Midbrain (tissue), 1 donor: ENCODE data around the gene CABCOCO1.
A peak's percentile ranks its signal among the peaks of the same experiment; 100 is the strongest.

Experiments used
- DNase-seq: peaks from one replicate; lab custom pipeline; 2025; lab: John Stamatoyannopoulos, UW

The CABCOCO1 gene

GRCh38 chr10:61754587-61755550 lies 92.1 kb downstream of the CABCOCO1 start:
- DNase-seq, result no peak

DNA sequence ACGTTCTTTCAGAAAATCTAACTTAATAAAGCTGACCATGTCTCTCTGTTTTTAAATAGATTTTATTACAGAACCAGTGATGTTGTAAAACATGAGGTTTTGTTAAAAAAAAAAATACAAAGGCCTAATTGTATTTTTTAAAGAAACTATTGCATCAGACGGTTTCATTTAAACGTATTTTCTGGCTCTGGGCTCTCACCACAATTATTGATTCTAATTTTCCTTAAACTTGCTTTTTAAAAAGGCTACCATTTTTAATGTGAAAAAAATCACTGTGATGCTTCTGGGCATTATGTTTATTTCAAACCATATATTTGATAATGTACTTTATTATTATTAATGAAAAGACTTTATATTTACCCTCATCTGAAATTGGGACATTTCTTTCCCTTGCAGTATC lies 94.3 kb downstream of the CABCOCO1 start:
- DNase-seq, result no peak

- no peak for DNase-seq
Observed at GRCh38 chr10:61757525-61758397, 95.0 kb downstream of the CABCOCO1 start.

- no peak for DNase-seq
Observed at GRCh38 chr10:61758433-61758832, 95.7 kb downstream of the CABCOCO1 start.

DNA sequence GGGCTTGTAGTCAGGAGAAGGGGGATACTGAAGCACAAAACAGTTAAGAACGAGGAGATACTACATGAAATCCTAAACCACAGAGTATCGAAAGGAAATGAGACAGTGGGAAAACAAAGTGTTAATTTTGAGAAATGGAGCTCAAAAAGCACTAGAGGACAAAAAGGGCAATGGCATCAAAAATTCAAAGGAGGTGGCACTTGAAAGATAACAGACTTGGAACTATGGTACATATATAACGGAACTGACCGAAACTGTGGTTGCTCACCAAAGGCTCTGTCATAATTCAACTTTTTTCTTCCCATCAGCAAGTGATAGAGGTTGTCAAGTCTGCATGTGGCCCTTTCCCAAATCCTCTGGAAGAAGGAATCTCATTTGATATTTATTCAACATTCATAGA lies 97.0 kb downstream of the CABCOCO1 start:
- DNase-seq, result no peak

- DNase-seq, result no peak
Observed at GRCh38 chr10:61760943-61761824, 98.5 kb downstream of the CABCOCO1 start.

GRCh38 chr10:61761825-61762217 lies 99.1 kb downstream of the CABCOCO1 start:
- peak; percentile 10 for DNase-seq

- DNase-seq, result no peak
Observed at GRCh38 chr10:61763778-61764177, 101.0 kb downstream of the CABCOCO1 start.

GRCh38 chr10:61764486-61764885 lies 101.8 kb downstream of the CABCOCO1 start:
- DNase-seq, result no peak

DNA sequence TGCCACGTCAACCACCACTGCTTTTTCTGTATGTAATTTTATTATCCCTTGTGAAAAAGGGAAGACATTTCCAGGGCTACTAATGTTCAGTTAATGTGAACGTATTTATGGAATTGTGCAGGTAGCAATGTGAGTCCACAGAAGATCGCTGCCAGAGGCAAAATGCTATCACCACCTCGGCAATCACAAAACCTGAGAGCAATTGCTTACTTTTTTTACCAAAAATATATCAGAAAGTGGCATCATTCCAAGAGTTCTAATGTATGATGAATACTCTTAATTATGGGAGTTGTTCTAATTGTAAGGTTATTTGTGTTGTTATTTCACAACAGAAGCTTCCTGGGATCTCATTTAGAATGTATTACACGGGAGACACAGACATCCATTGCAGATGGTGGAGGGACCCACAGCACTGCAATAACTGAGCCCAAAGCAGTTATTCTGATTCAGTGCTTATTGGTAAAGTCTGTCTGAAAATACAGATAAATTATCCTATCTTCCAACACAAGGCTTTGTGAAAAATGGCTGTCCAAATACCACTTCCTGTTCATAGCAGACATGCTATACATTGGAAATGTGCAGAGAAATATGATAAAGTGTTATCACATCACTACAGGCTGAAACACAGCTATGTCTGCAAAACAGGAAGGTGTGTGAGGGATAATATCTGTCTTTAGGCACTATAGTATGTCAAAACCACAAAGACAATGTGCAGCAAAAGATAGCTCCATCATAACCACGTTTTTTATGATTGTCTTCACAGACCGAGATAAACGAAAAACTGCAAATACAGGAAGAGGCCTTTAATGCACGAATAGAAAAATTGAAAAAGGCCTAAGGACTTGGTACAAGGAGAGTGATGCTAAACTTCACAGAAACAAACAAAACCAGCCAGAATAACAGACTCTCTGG lies 102.7 kb downstream of the CABCOCO1 start:
- no peak for DNase-seq

- no peak for DNase-seq
Observed at GRCh38 chr10:61766927-61767326, 104.2 kb downstream of the CABCOCO1 start.

- DNase-seq, result no peak
Observed at GRCh38 chr10:61774031-61774430, 111.3 kb downstream of the CABCOCO1 start.

GRCh38 chr10:61775111-61775510 lies 112.4 kb downstream of the CABCOCO1 start:
- no peak for DNase-seq

DNA sequence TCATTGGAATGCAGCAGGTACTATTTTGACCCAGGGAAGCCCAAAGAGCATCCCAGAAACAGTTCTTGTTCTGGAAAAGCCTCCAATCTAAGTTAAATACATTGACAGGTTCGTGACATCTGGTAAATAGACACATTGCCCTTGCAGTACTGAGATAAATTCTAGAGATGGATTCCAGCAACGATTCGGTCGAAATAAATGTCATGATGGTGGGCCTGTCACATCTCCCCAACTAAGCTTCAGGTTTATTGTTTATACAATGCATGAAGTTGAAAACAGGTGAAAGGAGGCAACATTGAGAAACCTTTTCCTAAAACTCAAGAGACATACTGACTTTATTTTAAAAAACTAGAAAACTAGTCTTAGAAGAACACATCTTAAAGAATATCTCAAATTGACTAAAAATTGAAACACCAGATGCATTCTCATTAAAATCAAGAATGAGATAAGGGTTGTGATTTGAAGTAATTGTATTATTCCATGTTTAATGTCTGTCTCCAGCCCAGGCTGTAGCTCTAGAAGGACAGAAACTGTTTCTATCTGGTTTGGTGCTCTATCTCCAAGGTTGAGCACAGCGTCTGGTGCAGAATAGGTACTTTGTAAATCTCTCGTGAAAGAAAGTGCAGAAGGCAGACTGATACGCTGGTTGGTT lies 114.0 kb downstream of the CABCOCO1 start:
- DNase-seq, result no peak

- DNase-seq, result no peak
Observed at GRCh38 chr10:61778137-61778536, 115.4 kb downstream of the CABCOCO1 start.

DNA sequence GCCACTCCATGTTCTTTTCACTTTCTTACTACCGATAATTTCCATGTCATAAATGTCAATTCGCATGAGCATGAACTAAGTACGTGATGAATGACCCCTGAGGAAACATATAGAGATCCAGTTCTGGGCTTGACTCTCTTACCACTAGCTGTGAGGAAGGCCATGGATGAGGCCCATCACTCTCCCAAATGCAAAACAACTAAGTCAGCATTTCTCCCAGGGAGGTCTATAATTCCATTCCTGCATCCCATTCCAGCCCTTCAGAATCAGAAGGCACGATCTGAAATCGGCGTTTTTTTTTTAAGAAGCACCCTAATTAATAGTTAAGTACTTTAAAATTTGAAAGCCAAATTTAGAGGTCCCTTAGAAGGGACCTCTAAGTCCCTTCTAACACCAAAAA lies 116.5 kb downstream of the CABCOCO1 start:
- DNase-seq, result no peak

GRCh38 chr10:61779950-61780659 lies 117.4 kb downstream of the CABCOCO1 start:
- no peak for DNase-seq

DNA sequence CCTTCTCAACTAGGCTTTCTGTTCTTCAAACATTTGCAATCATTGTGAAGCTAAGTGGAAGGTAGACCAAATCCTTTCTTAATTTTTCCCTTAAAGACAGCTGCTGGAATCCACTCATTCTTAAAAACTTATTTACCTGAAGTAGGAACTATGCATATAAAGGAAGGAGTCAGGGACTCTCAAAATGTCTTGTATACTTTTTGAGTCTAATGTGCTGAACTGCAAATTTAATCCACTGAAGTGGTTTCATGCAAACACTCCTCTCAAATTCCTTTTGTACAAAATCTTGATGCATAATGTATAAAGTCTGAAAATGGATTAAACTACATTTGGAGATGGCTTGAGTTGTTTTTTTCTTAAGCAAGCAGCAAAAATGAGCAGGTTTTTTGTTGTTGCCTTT lies 118.0 kb downstream of the CABCOCO1 start:
- DNase-seq, result no peak

- no peak for DNase-seq
Observed at GRCh38 chr10:61781969-61782403, 119.3 kb downstream of the CABCOCO1 start.
